ENCODE data around the gene NFE2L3. TPM values are rescaled to one million over a fixed set of nuclear protein-coding genes. Genes with fewer than 3 reads are reported as not detected.
A peak's percentile ranks its signal among the peaks of the same experiment; 100 is the strongest.

NFE2L3 gene, protein sequence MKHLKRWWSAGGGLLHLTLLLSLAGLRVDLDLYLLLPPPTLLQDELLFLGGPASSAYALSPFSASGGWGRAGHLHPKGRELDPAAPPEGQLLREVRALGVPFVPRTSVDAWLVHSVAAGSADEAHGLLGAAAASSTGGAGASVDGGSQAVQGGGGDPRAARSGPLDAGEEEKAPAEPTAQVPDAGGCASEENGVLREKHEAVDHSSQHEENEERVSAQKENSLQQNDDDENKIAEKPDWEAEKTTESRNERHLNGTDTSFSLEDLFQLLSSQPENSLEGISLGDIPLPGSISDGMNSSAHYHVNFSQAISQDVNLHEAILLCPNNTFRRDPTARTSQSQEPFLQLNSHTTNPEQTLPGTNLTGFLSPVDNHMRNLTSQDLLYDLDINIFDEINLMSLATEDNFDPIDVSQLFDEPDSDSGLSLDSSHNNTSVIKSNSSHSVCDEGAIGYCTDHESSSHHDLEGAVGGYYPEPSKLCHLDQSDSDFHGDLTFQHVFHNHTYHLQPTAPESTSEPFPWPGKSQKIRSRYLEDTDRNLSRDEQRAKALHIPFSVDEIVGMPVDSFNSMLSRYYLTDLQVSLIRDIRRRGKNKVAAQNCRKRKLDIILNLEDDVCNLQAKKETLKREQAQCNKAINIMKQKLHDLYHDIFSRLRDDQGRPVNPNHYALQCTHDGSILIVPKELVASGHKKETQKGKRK
- polyA plus RNA-seq (2011; rRNA removed) (50.2 and 63.5 TPM in 2 replicates), polyA minus RNA-seq (2011; rRNA and poly(A)+ RNA removed) (13.4 and 29.2 TPM in 2 replicates)

GRCh38 chr7:26151953-26152781 is at the start of gene NFE2L3:
TSS of gene NFE2L3 (plus strand) at chr7:26152198. CDS start at chr7:26152499, 301 bp downstream.
- POLR2A ChIA-PET = interaction anchor here (0.6 to 1.7 kb wide), 7 partner anchors 9 to 296 kb away, joined by 3 to 28 read pairs (median 3); partner anchors contain the start of genes CBX3 and HNRNPA2B1
- Histone ChIP-seq H3K27me3 (ENCODE audit: control insufficient read depth, insufficient read depth, low read length) (no peaks in the 10 kb centered on the region), H3K4me3 (ENCODE audit: low read depth, low read length) (peak within 1 kb of the TSS; percentile 69), H3K27ac (ENCODE audit: low read depth, low read length) (no peak within 1 kb of the TSS), H3K9me3 (ENCODE audit: control insufficient read depth, insufficient read depth, low read length) (no peaks in the 10 kb centered on the region; the same call in 1 of the 2 replicates)
- CTCF ChIA-PET = interaction anchor here (0.8 to 2.8 kb wide), 5 partner anchors 9 to 61 kb away, joined by 3 to 10 read pairs (median 4); partner anchors contain the start of gene CBX3
- no peak for DNase-seq (ENCODE audit: low read depth, low spot score)
- no peak for TF ChIP-seq CTCF (IDR thresholded peaks at IDR 0.05; ENCODE audit: low read depth, low read length)

DNA sequence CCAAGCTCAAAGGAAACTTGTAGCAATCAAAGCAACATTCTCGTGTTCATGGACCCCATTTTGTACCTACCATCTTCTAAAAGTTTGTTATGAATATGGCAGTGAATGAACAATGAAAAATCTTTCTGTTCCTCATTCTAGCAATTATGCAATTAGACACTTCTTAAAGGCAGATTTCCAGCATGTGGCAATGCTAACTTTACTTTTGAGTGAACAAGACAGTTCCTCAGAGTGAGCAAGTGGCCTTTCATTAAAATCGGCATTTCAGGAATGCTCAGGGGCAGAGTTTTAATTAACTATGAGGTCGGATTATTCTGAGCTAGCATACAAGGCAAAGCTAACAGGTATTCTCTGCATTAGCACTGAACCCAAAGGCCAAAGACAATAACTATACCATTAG is 48.4 kb upstream of the NFE2L3 start:
- TF ChIP-seq CTCF (IDR thresholded peaks at IDR 0.05; ENCODE audit: low read depth, low read length) = no peak
- Histone ChIP-seq H3K27ac (ENCODE audit: low read depth, low read length) (no peak overlapping the region), H3K9me3 (ENCODE audit: control insufficient read depth, insufficient read depth, low read length) (no peaks in the 10 kb centered on the region), H3K4me3 (ENCODE audit: low read depth, low read length) (no peak overlapping the region), H3K27me3 (ENCODE audit: control insufficient read depth, insufficient read depth, low read length) (peaks cover 3% of the 10 kb centered on the region)
- CTCF ChIA-PET = interaction anchor here (1.9 kb wide), 1 partner anchor 13 kb away, joined by 13 read pairs; no protein-coding TSS in a partner anchor
- POLR2A ChIA-PET = no interaction called here
- no peak for DNase-seq (ENCODE audit: low read depth, low spot score)

GRCh38 chr7:26105236-26105635 is 46.8 kb upstream of the NFE2L3 start:
- POLR2A ChIA-PET = no interaction called here
- no peak overlapping the region for H3K4me3 ChIP-seq (ENCODE audit: low read depth, low read length)
- DNase-seq (ENCODE audit: low read depth, low spot score) = no peak
- TF ChIP-seq CTCF (IDR thresholded peaks at IDR 0.05; ENCODE audit: low read depth, low read length) = no peak
- H3K27me3 ChIP-seq (ENCODE audit: control insufficient read depth, insufficient read depth, low read length) = peaks cover 3% of the 10 kb centered on the region
- CTCF ChIA-PET = interaction anchor here (1.1 kb wide), 1 partner anchor 43 kb away, joined by 3 read pairs; no protein-coding TSS in a partner anchor
- no peaks in the 10 kb centered on the region for H3K9me3 ChIP-seq (ENCODE audit: control insufficient read depth, insufficient read depth, low read length)
- no peak overlapping the region for H3K27ac ChIP-seq (ENCODE audit: low read depth, low read length)

DNA sequence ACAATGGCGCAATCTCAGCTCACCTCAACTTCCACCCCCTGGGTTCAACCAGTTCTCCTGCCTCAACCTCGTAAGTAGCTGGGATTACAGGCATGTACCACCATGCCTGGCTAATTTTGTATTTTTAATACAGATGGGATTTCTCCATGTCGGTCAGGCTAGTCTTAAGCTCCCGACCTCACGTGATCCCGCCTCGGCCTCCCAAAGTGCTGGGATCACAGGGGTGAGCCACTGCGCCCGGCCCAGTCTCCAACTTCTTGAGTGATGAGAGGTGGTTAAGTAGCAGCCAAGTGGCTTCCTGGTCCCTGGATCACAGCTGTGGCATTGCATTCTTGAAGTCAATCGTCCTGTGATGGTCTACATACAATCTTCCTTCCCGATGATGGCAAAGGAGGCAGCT is 46.1 kb upstream of the NFE2L3 start:
- no peak overlapping the region for H3K27ac ChIP-seq (ENCODE audit: low read depth, low read length)
- peaks cover 5% of the 10 kb centered on the region for H3K27me3 ChIP-seq (ENCODE audit: control insufficient read depth, insufficient read depth, low read length)
- no peak overlapping the region for H3K4me3 ChIP-seq (ENCODE audit: low read depth, low read length)
- CTCF ChIA-PET = interaction anchor here (0.9 to 1.6 kb wide), 2 partner anchors 15 to 260 kb away, joined by 4 to 8 read pairs; no protein-coding TSS in a partner anchor
- TF ChIP-seq CTCF (IDR thresholded peaks at IDR 0.05; ENCODE audit: low read depth, low read length) = no peak
- DNase-seq (ENCODE audit: low read depth, low spot score) = no peak
- POLR2A ChIA-PET = no interaction called here
- no peaks in the 10 kb centered on the region for H3K9me3 ChIP-seq (ENCODE audit: control insufficient read depth, insufficient read depth, low read length)
